K562 (cell line): Measurements from ENCODE around the gene SLC22A23. TPM values are rescaled to one million over a fixed set of nuclear protein-coding genes. Genes with fewer than 3 reads are reported as not detected.

Experiments
- C11orf30 ChIP-seq: fragments of 450-650 bp; IDR thresholded peaks from 2 replicates; pipeline ENCODE4 v1.6.1; 2016; ENCODE audit warnings: low read depth, mild to moderate bottlenecking
- CCNT2 ChIP-seq: IDR thresholded peaks from 2 replicates; pipeline ENCODE4 v1.6.1; 2011; ENCODE audit warnings: borderline replicate concordance, low read depth, mild to moderate bottlenecking, moderate library complexity, mixed read lengths, low read length; ENCODE audit not compliant: insufficient read length; ENCODE audit errors: extremely low read depth
- CLOCK ChIP-seq: fragments of 250-450 bp; sonication (Bioruptor Pico); IDR thresholded peaks from 2 replicates; pipeline ENCODE4 v1.4.0; 2020; ENCODE audit warnings: mild to moderate bottlenecking, moderate library complexity, borderline replicate concordance
- E2F8 ChIP-seq: fragments of 450-650 bp; IDR thresholded peaks from 2 replicates; pipeline ENCODE4 v1.7.1; 2018; ENCODE audit warnings: mild to moderate bottlenecking, low read depth; ENCODE audit not compliant: partially characterized antibody
- FOXP1 ChIP-seq: sonication (generic); formaldehyde crosslinking; IDR thresholded peaks from 2 replicates; pipeline ENCODE4 v1.8.0; 2022; ENCODE audit warnings: mild to moderate bottlenecking, missing genetic modification reagents
- HINFP ChIP-seq: fragments of 450-650 bp; conservative IDR thresholded peaks from 2 replicates; pipeline ENCODE4 v1.6.1; 2016; ENCODE audit warnings: missing genetic modification characterization, low read depth, mild to moderate bottlenecking, control low read depth, missing compliant biosample characterization
- IRF1 ChIP-seq: sonication (generic); formaldehyde crosslinking; IDR thresholded peaks from 2 replicates; pipeline ENCODE4 v1.8.0; 2022; ENCODE audit warnings: missing genetic modification reagents, mild to moderate bottlenecking, borderline replicate concordance
- KDM4B ChIP-seq, 2 experiments: fragments of 450-650 bp in 1 of 2; sonication (generic) in 1 of 2; IDR thresholded peaks; 2 replicates each; pipeline ENCODE4 v1.6.1; 2016 to 2017; ENCODE audit warnings: borderline replicate concordance in 2 of 2, antibody characterized with exemption in 1 of 2, low read depth in 1 of 2, mild to moderate bottlenecking in 1 of 2
- MAFG ChIP-seq: fragments of 450-650 bp; conservative IDR thresholded peaks from 2 replicates; pipeline ENCODE4 v1.6.1; 2016; ENCODE audit warnings: missing genetic modification characterization, missing compliant biosample characterization
- MITF ChIP-seq: IDR thresholded peaks from 2 replicates; pipeline ENCODE4 v1.6.1; 2014; ENCODE audit warnings: antibody characterized with exemption
- NR2C2 ChIP-seq, 2 experiments: fragments of 200-800 bp in 1 of 2; sonication (Bioruptor generic) in 1 of 2; sonication (generic) in 1 of 2; formaldehyde crosslinking in 1 of 2; IDR thresholded peaks; 2 replicates each; pipeline versions ENCODE4 v1.6.1 to v1.8.0; 2016 to 2022; ENCODE audit warnings: mild to moderate bottlenecking in 1 of 2, missing compliant biosample characterization in 1 of 2, missing genetic modification characterization in 1 of 2, missing genetic modification reagents in 1 of 2
- RBM25 ChIP-seq: fragments of 200-400 bp; formaldehyde crosslinking; IDR thresholded peaks from 2 replicates; pipeline ENCODE4 v1.6.1; 2018; ENCODE audit warnings: low read length, low read depth, moderate library complexity; ENCODE audit not compliant: severe bottlenecking
- RFX5 ChIP-seq: IDR thresholded peaks from 2 replicates; pipeline ENCODE4 v1.6.1; 2011; ENCODE audit warnings: low read depth, mild to moderate bottlenecking, improper control_type of control experiment, low read length
- SMARCE1 ChIP-seq: fragments of 450-650 bp; IDR thresholded peaks from 2 replicates; pipeline ENCODE4 v1.7.1; 2016; ENCODE audit warnings: mild to moderate bottlenecking
- SRSF1 ChIP-seq: fragments of 200-400 bp; formaldehyde crosslinking; IDR thresholded peaks from 2 replicates; pipeline ENCODE4 v1.6.1; 2017; ENCODE audit warnings: mild to moderate bottlenecking, low read depth, low read length, moderate library complexity
- WHSC1 ChIP-seq: IDR thresholded peaks from one replicate; pipeline ENCODE4 v1.6.1; 2012; ENCODE audit warnings: low read length, control low read depth, inconsistent platforms
- ZNF224 ChIP-seq: sonication (generic); formaldehyde crosslinking; IDR thresholded peaks from 2 replicates; pipeline ENCODE4 v1.8.0; 2022; ENCODE audit warnings: mild to moderate bottlenecking, missing genetic modification reagents
- ZNF707 ChIP-seq: fragments of 250-450 bp; sonication (Bioruptor Pico); conservative IDR thresholded peaks from 2 replicates; pipeline ENCODE4 v1.8.0; 2022; ENCODE audit warnings: inconsistent platforms, mild to moderate bottlenecking, moderate library complexity
- ZNF780A ChIP-seq: fragments of 250-450 bp; sonication (Bioruptor Pico); IDR thresholded peaks from 2 replicates; pipeline ENCODE4 v1.5.0; 2021; ENCODE audit warnings: mild to moderate bottlenecking
- polyA plus RNA-seq, 8 experiments: library from polyadenylated mRNA; depleted of rRNA in 4 of 8; stranded (reverse) in 5 of 8; unstranded in 3 of 8; fragments of >200 nt; fragmentation: Nextera tagmentation in 2 of 8; fragmentation: Illumina TruSeq in 1 of 8; extraction: Ambion mirVana in 2 of 8; extraction: Trizol in 1 of 8; gene quantifications; 2 replicates each; pipeline versions ENCODE4 v1.2.1 to v1.2.3, GENCODE V29; 2011 to 2014; ENCODE audit warnings: inconsistent platforms in 1 of 8, missing spikeins in 1 of 8
- total RNA-seq, 7 experiments: library from RNA; depleted of rRNA in 6 of 7; stranded (reverse); fragments of >200 nt in 6 of 7; fragmentation: Illumina TruSeq in 2 of 7; extraction: Trizol in 2 of 7; gene quantifications; 2 replicates each; pipeline versions ENCODE4 v1.2.1 to v1.2.3, GENCODE V29; 2011 to 2021; ENCODE audit warnings: low replicate concordance in 1 of 7

Gene SLC22A23
- total and polyA plus RNA-seq, 9 of the 15 experiments (the other 6 are each of a cell fraction or from before 2014, with no cell fraction given), result 0.30 to 8.7 (median 2.5) TPM

GRCh38 chr6:3347826-3348225, 109.0 kb downstream of the SLC22A23 start (continued):
- TF ChIP-seq CLOCK (CRISPR knock-in tag) (no peak), SMARCE1 (peak; percentile 37; the same call in 1 of the 2 replicates), SRSF1 (no peak), RBM25 (no peak), FOXP1 (CRISPR knock-in tag) (no peak), MAFG (tag) (no peak), E2F8 (no peak), ZNF224 (CRISPR knock-in tag) (no peak), ZNF707 (CRISPR knock-in tag) (no peak), C11orf30 (no peak), KDM4B (IDR thresholded peaks at IDR 0.05; ENCODE audit: borderline replicate concordance in 2 of 2, low read depth in 1 of 2) (no peak), CCNT2 (no peak), MITF (no peak), WHSC1 (no peak), NR2C2 (CRISPR knock-in tag; IDR thresholded peaks at IDR 0.05) (no peak), NR2C2 (tag; IDR thresholded peaks at IDR 0.05) (no peak), HINFP (no peak), ZNF780A (CRISPR knock-in tag) (no peak), RFX5 (no peak), IRF1 (CRISPR knock-in tag) (no peak)
